Measurements from ENCODE around the gene PPP5C.

Gene PPP5C

DNA sequence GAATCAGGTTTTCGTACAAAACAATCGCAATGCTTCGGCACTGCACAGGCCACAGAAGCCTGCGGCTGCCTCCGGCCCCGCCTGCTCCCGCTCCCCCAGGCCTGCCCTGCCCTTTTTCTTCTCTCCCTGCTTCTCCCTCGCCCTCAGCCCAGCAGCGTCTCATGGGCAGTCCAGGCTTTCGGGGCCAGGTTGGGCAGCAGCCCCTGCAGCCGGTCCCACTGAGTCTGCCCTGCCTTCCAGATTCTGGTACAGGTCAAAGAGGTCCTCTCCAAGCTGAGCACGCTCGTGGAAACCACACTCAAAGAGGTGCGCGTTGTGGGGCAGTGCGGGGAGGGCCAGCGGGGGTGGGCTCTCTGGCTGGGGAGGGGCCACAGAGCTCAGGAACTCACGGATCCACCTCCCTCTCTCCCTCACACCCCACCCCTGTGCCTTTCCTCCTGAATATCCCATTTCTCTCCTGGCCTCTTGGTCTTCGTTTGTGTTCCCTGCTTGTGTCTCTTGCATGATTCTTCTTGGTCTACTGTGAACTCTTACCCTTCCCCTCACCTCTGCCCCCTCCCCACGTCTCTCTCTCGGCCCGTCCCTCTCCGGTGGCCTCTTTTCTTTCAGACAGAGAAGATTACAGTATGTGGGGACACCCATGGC lies 36.4 kb downstream of the PPP5C start:
- DNase-seq (ENCODE audit: extremely low read depth, insufficient read length) = no peak

DNA sequence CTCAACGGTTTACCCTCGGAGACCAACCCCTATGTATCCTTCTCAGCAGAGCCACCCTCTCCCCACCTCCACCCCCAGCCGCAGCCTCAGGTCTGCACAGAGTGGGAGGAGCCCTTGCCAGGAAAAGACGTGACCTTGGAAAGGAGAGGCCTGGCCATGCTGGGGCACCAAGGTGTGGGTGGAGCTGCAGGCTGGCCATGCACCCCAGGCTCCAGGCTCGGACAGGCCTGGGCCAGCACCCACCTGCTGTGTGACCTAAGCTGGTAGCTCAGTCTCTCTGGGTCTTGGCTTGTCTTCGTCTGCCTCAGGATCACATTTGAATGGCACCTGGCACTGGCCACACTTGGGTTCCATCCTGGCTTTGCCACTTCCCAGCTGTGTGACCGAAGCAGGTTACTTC lies 37.0 kb downstream of the PPP5C start:
- H3K4me3 ChIP-seq (replicated peaks; ENCODE audit: low read depth, low read length) = no peak overlapping the region
- DNase-seq (ENCODE audit: extremely low read depth, insufficient read length) = no peak
- peaks cover 41% of the 10 kb centered on the region for H3K36me3 ChIP-seq (ENCODE audit: control insufficient read depth, insufficient read depth, low read length)
- TF ChIP-seq, protein P1, sequence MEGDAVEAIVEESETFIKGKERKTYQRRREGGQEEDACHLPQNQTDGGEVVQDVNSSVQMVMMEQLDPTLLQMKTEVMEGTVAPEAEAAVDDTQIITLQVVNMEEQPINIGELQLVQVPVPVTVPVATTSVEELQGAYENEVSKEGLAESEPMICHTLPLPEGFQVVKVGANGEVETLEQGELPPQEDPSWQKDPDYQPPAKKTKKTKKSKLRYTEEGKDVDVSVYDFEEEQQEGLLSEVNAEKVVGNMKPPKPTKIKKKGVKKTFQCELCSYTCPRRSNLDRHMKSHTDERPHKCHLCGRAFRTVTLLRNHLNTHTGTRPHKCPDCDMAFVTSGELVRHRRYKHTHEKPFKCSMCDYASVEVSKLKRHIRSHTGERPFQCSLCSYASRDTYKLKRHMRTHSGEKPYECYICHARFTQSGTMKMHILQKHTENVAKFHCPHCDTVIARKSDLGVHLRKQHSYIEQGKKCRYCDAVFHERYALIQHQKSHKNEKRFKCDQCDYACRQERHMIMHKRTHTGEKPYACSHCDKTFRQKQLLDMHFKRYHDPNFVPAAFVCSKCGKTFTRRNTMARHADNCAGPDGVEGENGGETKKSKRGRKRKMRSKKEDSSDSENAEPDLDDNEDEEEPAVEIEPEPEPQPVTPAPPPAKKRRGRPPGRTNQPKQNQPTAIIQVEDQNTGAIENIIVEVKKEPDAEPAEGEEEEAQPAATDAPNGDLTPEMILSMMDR (IDR thresholded peaks at IDR 0.05; ENCODE audit: insufficient read depth, low read length, poor library complexity, severe bottlenecking) = no peak
- H3K27me3 ChIP-seq (replicated peaks; ENCODE audit: control insufficient read depth, insufficient read depth, low read length) = no peaks in the 10 kb centered on the region

More for the DNA sequence above, 36.4 kb downstream of the PPP5C start:
- peaks cover 40% of the 10 kb centered on the region for H3K36me3 ChIP-seq (ENCODE audit: control insufficient read depth, insufficient read depth, low read length)
- H3K27me3 ChIP-seq (replicated peaks; ENCODE audit: control insufficient read depth, insufficient read depth, low read length) = no peaks in the 10 kb centered on the region
- TF ChIP-seq, protein P1 (IDR thresholded peaks at IDR 0.05; ENCODE audit: insufficient read depth, low read length, poor library complexity, severe bottlenecking) = no peak
- H3K4me3 ChIP-seq (replicated peaks; ENCODE audit: low read depth, low read length) = no peak overlapping the region

DNA sequence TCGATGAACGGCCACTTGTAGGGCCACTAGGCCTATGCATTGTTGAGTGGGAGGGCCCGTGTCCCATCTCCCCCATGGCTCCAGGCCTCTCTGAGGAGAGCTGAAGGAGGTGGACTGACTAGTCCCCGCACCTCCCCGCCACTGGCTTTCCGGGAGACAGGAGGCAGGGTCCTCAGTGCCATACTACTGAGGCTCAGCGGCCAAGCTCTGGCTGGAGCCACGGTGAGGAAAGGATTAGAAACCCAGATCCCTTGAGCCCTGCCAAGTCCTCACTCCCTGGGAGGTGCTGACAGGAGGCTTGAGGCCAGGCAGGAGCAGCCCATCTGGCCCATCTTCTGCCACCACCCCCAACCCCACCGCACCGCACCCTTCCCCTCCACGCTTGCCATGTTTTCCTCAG lies 37.5 kb downstream of the PPP5C start:
- Histone ChIP-seq H3K36me3 (ENCODE audit: control insufficient read depth, insufficient read depth, low read length) (peaks cover 41% of the 10 kb centered on the region), H3K4me3 (replicated peaks; ENCODE audit: low read depth, low read length) (no peak overlapping the region), H3K27me3 (replicated peaks; ENCODE audit: control insufficient read depth, insufficient read depth, low read length) (no peaks in the 10 kb centered on the region)
- no peak for DNase-seq (ENCODE audit: extremely low read depth, insufficient read length)
- TF ChIP-seq, protein P1 (IDR thresholded peaks at IDR 0.05; ENCODE audit: insufficient read depth, low read length, poor library complexity, severe bottlenecking) = no peak

DNA sequence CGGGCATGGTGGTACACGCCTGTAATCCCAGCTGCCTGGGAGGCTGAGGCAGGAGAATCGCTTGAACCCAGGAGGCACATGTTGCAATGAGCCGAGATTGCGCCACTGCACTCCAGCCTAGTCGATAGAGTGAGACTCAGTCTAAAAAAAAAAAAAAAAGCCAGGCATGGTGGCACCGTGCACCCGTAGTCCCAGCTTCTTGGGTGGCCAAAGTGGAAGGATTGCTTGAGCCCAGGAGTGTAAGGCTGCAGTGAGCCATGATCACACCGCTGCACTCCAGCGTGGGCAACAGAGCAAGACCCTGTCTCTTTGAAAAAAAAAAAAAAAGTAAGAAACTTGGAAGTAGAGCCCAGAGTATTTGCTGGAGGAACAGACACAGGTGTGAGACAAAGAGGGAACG lies 38.7 kb downstream of the PPP5C start:
- TF ChIP-seq, protein P1 (IDR thresholded peaks at IDR 0.05; ENCODE audit: insufficient read depth, low read length, poor library complexity, severe bottlenecking) = no peak
- peaks cover 44% of the 10 kb centered on the region for H3K36me3 ChIP-seq (ENCODE audit: control insufficient read depth, insufficient read depth, low read length)
- no peaks in the 10 kb centered on the region for H3K27me3 ChIP-seq (replicated peaks; ENCODE audit: control insufficient read depth, insufficient read depth, low read length)
- DNase-seq (ENCODE audit: extremely low read depth, insufficient read length) = no peak
- H3K4me3 ChIP-seq (replicated peaks; ENCODE audit: low read depth, low read length) = no peak overlapping the region

DNA sequence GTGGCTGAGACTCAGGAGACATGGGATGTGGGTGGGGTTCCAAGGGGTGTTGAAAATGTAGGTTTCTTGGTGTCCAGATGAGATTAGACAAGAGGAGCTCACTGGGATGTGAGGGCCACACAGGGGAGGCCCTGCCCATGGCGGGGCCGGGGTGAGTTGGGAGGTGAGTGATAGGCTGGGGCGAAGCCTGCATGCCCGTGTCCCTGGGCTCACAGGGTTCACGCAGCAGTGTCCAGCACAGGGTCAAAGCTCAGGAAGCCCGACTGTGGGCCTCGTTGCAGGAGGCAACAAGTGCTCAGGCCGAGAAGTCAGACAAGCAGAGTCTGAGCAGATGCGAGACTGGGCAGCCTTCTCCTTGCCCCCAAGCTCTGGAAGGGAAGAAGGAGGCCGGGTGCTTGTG lies 39.3 kb downstream of the PPP5C start:
- Histone ChIP-seq H3K36me3 (ENCODE audit: control insufficient read depth, insufficient read depth, low read length) (peaks cover 44% of the 10 kb centered on the region), H3K4me3 (replicated peaks; ENCODE audit: low read depth, low read length) (no peak overlapping the region), H3K27me3 (replicated peaks; ENCODE audit: control insufficient read depth, insufficient read depth, low read length) (no peaks in the 10 kb centered on the region)
- no peak for DNase-seq (ENCODE audit: extremely low read depth, insufficient read length)
- TF ChIP-seq, protein P1 (IDR thresholded peaks at IDR 0.05; ENCODE audit: insufficient read depth, low read length, poor library complexity, severe bottlenecking) = no peak
